KMS-11 (cell line): ENCODE measurements around the gene EXOC6B.

Experiments
- H2AFZ ChIP-seq: fragments of 200-600 bp; sonication (generic); 2 replicates; pipeline ENCODE4 v1.6.1; 2016; ENCODE audit warnings: antibody characterized with exemption, mixed run types, low read depth
- H3K27ac ChIP-seq: fragments of 200-600 bp; sonication (generic); 2 replicates; pipeline ENCODE4 v1.6.1; 2016; ENCODE audit warnings: mild to moderate bottlenecking, mixed run types
- H3K27me3 ChIP-seq: fragments of 200-600 bp; sonication (generic); 2 replicates; pipeline ENCODE4 v1.6.1; 2017; ENCODE audit warnings: mild to moderate bottlenecking, low read depth, mixed run types, moderate library complexity; ENCODE audit not compliant: insufficient read depth
- H3K36me3 ChIP-seq: fragments of 200-600 bp; sonication (generic); 2 replicates; pipeline ENCODE4 v1.6.1; 2017; ENCODE audit warnings: mild to moderate bottlenecking, mixed run types; ENCODE audit not compliant: insufficient read depth
- H3K4me1 ChIP-seq: fragments of 200-600 bp; sonication (generic); 2 replicates; pipeline ENCODE4 v1.6.1; 2016; ENCODE audit warnings: mild to moderate bottlenecking, low read depth, mixed run types; ENCODE audit not compliant: poor library complexity, severe bottlenecking
- H3K4me2 ChIP-seq: fragments of 200-600 bp; sonication (generic); 2 replicates; pipeline ENCODE4 v1.7.0; 2016; ENCODE audit warnings: mild to moderate bottlenecking, mixed run types
- H3K4me3 ChIP-seq: fragments of 200-600 bp; sonication (generic); IDR thresholded peaks from 2 replicates; pipeline ENCODE4 v1.6.1; 2017; ENCODE audit warnings: low read depth, low read length, mixed read lengths; ENCODE audit not compliant: insufficient read depth
- H3K79me2 ChIP-seq: fragments of 200-600 bp; sonication (generic); 2 replicates; pipeline ENCODE4 v1.6.1; 2016; ENCODE audit warnings: low read depth, mixed run types; ENCODE audit not compliant: insufficient read depth
- H3K9ac ChIP-seq: fragments of 200-600 bp; sonication (generic); 2 replicates; pipeline ENCODE4 v1.6.1; 2016; ENCODE audit warnings: mild to moderate bottlenecking, mixed run types
- H4K20me1 ChIP-seq: fragments of 200-600 bp; sonication (generic); 2 replicates; pipeline ENCODE4 v1.6.1; 2016; ENCODE audit warnings: mild to moderate bottlenecking, mixed run types; ENCODE audit not compliant: insufficient read depth
- CTCF ChIP-seq: fragments of 200-600 bp; sonication (generic); conservative IDR thresholded peaks from 2 replicates; pipeline ENCODE4 v1.6.1; 2017; ENCODE audit warnings: low read depth, mild to moderate bottlenecking, antibody characterized with exemption, low read length, moderate library complexity, mixed read lengths

Gene EXOC6B

GRCh38 chr2:72211777-72212485 is 613.9 kb downstream of the EXOC6B start:
- Histone ChIP-seq H2AFZ (no peak overlapping the region), H3K36me3 (no peaks in the 10 kb centered on the region), H3K9ac (no peak overlapping the region), H4K20me1 (no peaks in the 10 kb centered on the region), H3K27ac (no peak overlapping the region), H3K4me2 (no peak overlapping the region), H3K4me3 (no peak overlapping the region), H3K27me3 (no peaks in the 10 kb centered on the region), H3K4me1 (no peaks in the 10 kb centered on the region), H3K79me2 (no peaks in the 10 kb centered on the region)
- no peak for TF ChIP-seq CTCF

GRCh38 chr2:72211350-72211749 is 614.5 kb downstream of the EXOC6B start:
- Histone ChIP-seq H3K4me3 (no peak overlapping the region), H3K9ac (no peak overlapping the region), H3K79me2 (no peaks in the 10 kb centered on the region), H3K4me1 (no peaks in the 10 kb centered on the region), H4K20me1 (no peaks in the 10 kb centered on the region), H3K27ac (no peak overlapping the region), H2AFZ (no peak overlapping the region), H3K27me3 (no peaks in the 10 kb centered on the region), H3K36me3 (no peaks in the 10 kb centered on the region), H3K4me2 (no peak overlapping the region)
- no peak for TF ChIP-seq CTCF

GRCh38 chr2:72210470-72210869 is 615.4 kb downstream of the EXOC6B start:
- no peaks in the 10 kb centered on the region for H4K20me1 ChIP-seq
- no peak overlapping the region for H3K4me3 ChIP-seq

GRCh38 chr2:72208225-72208624 is 617.6 kb downstream of the EXOC6B start:
- Histone ChIP-seq H3K9ac (no peak overlapping the region), H4K20me1 (no peaks in the 10 kb centered on the region), H3K36me3 (no peaks in the 10 kb centered on the region), H3K27me3 (no peaks in the 10 kb centered on the region), H2AFZ (no peak overlapping the region), H3K4me3 (no peak overlapping the region), H3K27ac (no peak overlapping the region), H3K4me1 (no peaks in the 10 kb centered on the region), H3K4me2 (no peak overlapping the region), H3K79me2 (no peaks in the 10 kb centered on the region)
- no peak for TF ChIP-seq CTCF

More at GRCh38 chr2:72210470-72210869, 615.4 kb downstream of the EXOC6B start:
- no peak for TF ChIP-seq CTCF
- no peaks in the 10 kb centered on the region for H3K79me2 ChIP-seq
- H3K36me3 ChIP-seq: no peaks in the 10 kb centered on the region
- H3K4me1 ChIP-seq: no peaks in the 10 kb centered on the region
- H3K27ac ChIP-seq: no peak overlapping the region
- no peak overlapping the region for H3K4me2 ChIP-seq
- no peak overlapping the region for H2AFZ ChIP-seq
- no peak overlapping the region for H3K9ac ChIP-seq
- H3K27me3 ChIP-seq: no peaks in the 10 kb centered on the region
